ENCODE measurements around the gene CCL18. TPM values are rescaled to one million over a fixed set of nuclear protein-coding genes. Genes with fewer than 3 reads are reported as not detected.
"Not testable (repeated sequence)": the region's sequence is repeated elsewhere in the genome, so short reads cannot be mapped to it uniquely, and the experiment has no call there.

CCL18 gene
- polyA plus RNA-seq, 1 of the 3 experiments (the other 2 are of a cell fraction) = not detected

GRCh38 chr17:36112572-36112971 lies 48.5 kb downstream of the CCL18 start:
- Histone ChIP-seq H3K27me3 (ENCODE audit: insufficient read depth) (peaks cover 11% of the 10 kb centered on the region; the same call in 1 of the 2 replicates), H3K36me3 (replicated peaks in 1 of 2; ENCODE audit: control insufficient read depth in 1 of 2, insufficient read depth in 2 of 2, low read length in 1 of 2) (no peaks in the 10 kb centered on the region), H3K4me2 (no peak overlapping the region), H3K9me2 (no peaks in the 10 kb centered on the region), H3K27ac (ENCODE audit: low read depth in 2 of 2, low read length in 1 of 2) (no peak overlapping the region), H3K4me1 (ENCODE audit: control insufficient read depth in 1 of 2, insufficient read depth in 2 of 2, low read depth in 1 of 2, low read length in 1 of 2) (no peaks in the 10 kb centered on the region), H3K79me2 (ENCODE audit: insufficient read depth) (no peaks in the 10 kb centered on the region), H3K9me3 (no peaks in the 10 kb centered on the region), H3K9ac (no peak overlapping the region), H3F3A (replicated peaks; ENCODE audit: insufficient read depth) (no peaks in the 10 kb centered on the region), H2AFZ (ENCODE audit: low read depth) (no peak overlapping the region), H4K20me1 (ENCODE audit: insufficient read depth) (no peaks in the 10 kb centered on the region), H3K4me3 (ENCODE audit: low read depth in 2 of 2, low read length in 1 of 2) (no peak overlapping the region)
- POLR2A ChIA-PET = no interaction called here
- DNase-seq = no peak
- CTCF ChIA-PET = no interaction called here
- TF ChIP-seq, protein P1, sequence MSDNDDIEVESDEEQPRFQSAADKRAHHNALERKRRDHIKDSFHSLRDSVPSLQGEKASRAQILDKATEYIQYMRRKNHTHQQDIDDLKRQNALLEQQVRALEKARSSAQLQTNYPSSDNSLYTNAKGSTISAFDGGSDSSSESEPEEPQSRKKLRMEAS (IDR thresholded peaks at IDR 0.05; ENCODE audit: low read depth) = no peak
- TF ChIP-seq RFX5 (IDR thresholded peaks at IDR 0.05; ENCODE audit: low read length) (no peak), TAF1 (IDR thresholded peaks at IDR 0.05; ENCODE audit: borderline replicate concordance, low read depth, low read length) (no peak)

- H3K4me3 ChIP-seq (ENCODE audit: low read depth in 2 of 2, low read length in 1 of 2); H3K9me2 ChIP-seq; H3K4me1 ChIP-seq (ENCODE audit: control insufficient read depth in 1 of 2, insufficient read depth in 2 of 2, low read depth in 1 of 2, low read length in 1 of 2); POLR2A ChIA-PET; H3K9me3 ChIP-seq; H4K20me1 ChIP-seq (ENCODE audit: insufficient read depth); H3K4me2 ChIP-seq; H3F3A ChIP-seq (replicated peaks; ENCODE audit: insufficient read depth); H2AFZ ChIP-seq (ENCODE audit: low read depth); H3K27ac ChIP-seq (ENCODE audit: low read depth in 2 of 2, low read length in 1 of 2); DNase-seq; H3K9ac ChIP-seq; CTCF ChIA-PET; H3K36me3 ChIP-seq (replicated peaks in 1 of 2; ENCODE audit: control insufficient read depth in 1 of 2, insufficient read depth in 2 of 2, low read length in 1 of 2); H3K79me2 ChIP-seq (ENCODE audit: insufficient read depth): not testable (repeated sequence)
- H3K27me3 ChIP-seq (ENCODE audit: insufficient read depth) = peaks cover 11% of the 10 kb centered on the region; the same call in 1 of the 2 replicates
- WGBS (ENCODE audit: low lambda C conversion rate) = 0% methylated on average over 1 of the region's 1 CpG
These were observed 49.1 kb downstream of the CCL18 start for GRCh38 chr17:36113131-36113530.

- H3K4me3 ChIP-seq (ENCODE audit: low read depth in 2 of 2, low read length in 1 of 2); H3K9me3 ChIP-seq; DNase-seq; H3K4me1 ChIP-seq (ENCODE audit: control insufficient read depth in 1 of 2, insufficient read depth in 2 of 2, low read depth in 1 of 2, low read length in 1 of 2); H2AFZ ChIP-seq (ENCODE audit: low read depth); H3K27me3 ChIP-seq (ENCODE audit: insufficient read depth); POLR2A ChIA-PET; H3K79me2 ChIP-seq (ENCODE audit: insufficient read depth); H3K36me3 ChIP-seq (replicated peaks in 1 of 2; ENCODE audit: control insufficient read depth in 1 of 2, insufficient read depth in 2 of 2, low read length in 1 of 2); H3K9me2 ChIP-seq; H3F3A ChIP-seq (replicated peaks; ENCODE audit: insufficient read depth); CTCF ChIA-PET; H3K9ac ChIP-seq; H4K20me1 ChIP-seq (ENCODE audit: insufficient read depth); H3K27ac ChIP-seq (ENCODE audit: low read depth in 2 of 2, low read length in 1 of 2); H3K4me2 ChIP-seq: not testable (repeated sequence)
- WGBS (ENCODE audit: low lambda C conversion rate) = 3% methylated on average over 5 of the region's 5 CpGs
These were observed 51.0 kb downstream of the CCL18 start for GRCh38 chr17:36114971-36115648.

DNA sequence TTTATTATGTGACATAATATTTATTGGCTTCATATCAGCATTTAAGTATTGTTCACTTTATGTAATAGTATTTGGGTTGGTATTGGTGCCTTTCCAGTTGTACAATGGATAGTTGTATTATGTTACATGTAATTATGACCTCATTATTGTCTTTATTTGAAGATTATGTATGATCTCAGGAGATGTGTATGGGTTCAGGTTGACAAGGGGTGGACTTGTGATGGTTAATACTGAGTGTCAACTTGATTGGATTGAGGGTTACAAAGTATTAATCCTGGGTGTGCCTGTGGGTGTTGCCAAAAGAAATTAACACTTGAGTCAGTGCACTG lies 51.5 kb downstream of the CCL18 start:
- H3K27ac ChIP-seq (ENCODE audit: low read depth in 2 of 2, low read length in 1 of 2); H3K4me2 ChIP-seq; H3K36me3 ChIP-seq (replicated peaks in 1 of 2; ENCODE audit: control insufficient read depth in 1 of 2, insufficient read depth in 2 of 2, low read length in 1 of 2); H2AFZ ChIP-seq (ENCODE audit: low read depth); H3K9me3 ChIP-seq; DNase-seq; H3K9me2 ChIP-seq; H4K20me1 ChIP-seq (ENCODE audit: insufficient read depth); H3F3A ChIP-seq (replicated peaks; ENCODE audit: insufficient read depth); H3K27me3 ChIP-seq (ENCODE audit: insufficient read depth); CTCF ChIA-PET; H3K9ac ChIP-seq; H3K4me3 ChIP-seq (ENCODE audit: low read depth in 2 of 2, low read length in 1 of 2); POLR2A ChIA-PET; H3K4me1 ChIP-seq (ENCODE audit: control insufficient read depth in 1 of 2, insufficient read depth in 2 of 2, low read depth in 1 of 2, low read length in 1 of 2); H3K79me2 ChIP-seq (ENCODE audit: insufficient read depth): not testable (repeated sequence)
